SJSA1 (cell line): ENCODE data around the gene GRAMD2A. TPM values are rescaled to one million over a fixed set of nuclear protein-coding genes. Genes with fewer than 3 reads are reported as not detected.
"Not testable (repeated sequence)": the region's sequence is repeated elsewhere in the genome, so short reads cannot be mapped to it uniquely, and the experiment has no call there.

Experiments
- DNase-seq, 2 experiments: peaks; one replicate each; pipeline ENCODE4 v3.0.0-alpha.2; 2015 to 2020; ENCODE audit warnings: low spot score in 2 of 2, low read depth in 1 of 2
- H3K27ac ChIP-seq: fragments of 250-450 bp; sonication (Bioruptor Pico); 2 replicates; pipeline ENCODE4 v1.5.1; 2020; ENCODE audit warnings: mild to moderate bottlenecking, moderate library complexity
- H3K27me3 ChIP-seq: fragments of 250-450 bp; sonication (Bioruptor Pico); replicated peaks from 2 replicates; pipeline ENCODE4 v1.5.1; 2020; ENCODE audit warnings: mild to moderate bottlenecking, moderate library complexity
- H3K36me3 ChIP-seq: fragments of 250-450 bp; sonication (Bioruptor Pico); 2 replicates; pipeline ENCODE4 v1.5.1; 2020; ENCODE audit warnings: mild to moderate bottlenecking
- H3K4me1 ChIP-seq: fragments of 250-450 bp; sonication (Bioruptor Pico); replicated peaks from 2 replicates; pipeline ENCODE4 v1.6.1; 2021; ENCODE audit warnings: mild to moderate bottlenecking
- H3K4me3 ChIP-seq: fragments of 250-450 bp; sonication (Bioruptor Pico); 2 replicates; pipeline ENCODE4 v1.5.1; 2020; ENCODE audit warnings: mild to moderate bottlenecking
- H3K9me3 ChIP-seq: fragments of 250-450 bp; sonication (Bioruptor Pico); replicated peaks from 2 replicates; pipeline ENCODE4 v1.5.1; 2020; ENCODE audit warnings: mild to moderate bottlenecking
- total RNA-seq: library from RNA; depleted of rRNA; stranded (reverse); fragments of >200 nt; shearing (Covaris generic); gene quantifications from 2 replicates; pipeline ENCODE4 v1.2.3, GENCODE V29; 2014

The GRAMD2A gene
- total RNA-seq, 1 experiment from 2014 or later, result not detected

GRCh38 chr15:72173864-72174550 is 23.6 kb downstream of the GRAMD2A start:
- no peak overlapping the region for H3K4me3 ChIP-seq
- H3K36me3 ChIP-seq, result no peaks in the 10 kb centered on the region
- no peaks in the 10 kb centered on the region for H3K4me1 ChIP-seq
- DNase-seq, result no peak
- H3K27ac ChIP-seq, result no peak overlapping the region
- H3K27me3 ChIP-seq, result no peaks in the 10 kb centered on the region
- no peaks in the 10 kb centered on the region for H3K9me3 ChIP-seq

- H3K9me3 ChIP-seq, result no peaks in the 10 kb centered on the region
- H3K36me3 ChIP-seq, result no peaks in the 10 kb centered on the region
- no peaks in the 10 kb centered on the region for H3K4me1 ChIP-seq
- H3K27ac ChIP-seq, result no peak overlapping the region
- no peak for DNase-seq
- H3K27me3 ChIP-seq, result no peaks in the 10 kb centered on the region
- no peak overlapping the region for H3K4me3 ChIP-seq
These were observed 24.2 kb downstream of the GRAMD2A start for GRCh38 chr15:72173401-72173800.

- DNase-seq, result no peak
These were observed 24.8 kb downstream of the GRAMD2A start for GRCh38 chr15:72172796-72173195.

GRCh38 chr15:72171978-72172377 is 25.6 kb downstream of the GRAMD2A start:
- DNase-seq, H3K4me1 ChIP-seq, H3K4me3 ChIP-seq, H3K9me3 ChIP-seq, H3K36me3 ChIP-seq, H3K27me3 ChIP-seq, H3K27ac ChIP-seq: not testable (repeated sequence)

More at GRCh38 chr15:72172796-72173195, 24.8 kb downstream of the GRAMD2A start:
- no peaks in the 10 kb centered on the region for H3K27me3 ChIP-seq
- H3K36me3 ChIP-seq, result no peaks in the 10 kb centered on the region
- H3K27ac ChIP-seq, result no peak overlapping the region
- no peaks in the 10 kb centered on the region for H3K4me1 ChIP-seq
- H3K4me3 ChIP-seq, result no peak overlapping the region
- no peaks in the 10 kb centered on the region for H3K9me3 ChIP-seq

GRCh38 chr15:72170691-72171090 is 26.9 kb downstream of the GRAMD2A start:
- no peak for DNase-seq
- no peaks in the 10 kb centered on the region for H3K9me3 ChIP-seq

GRCh38 chr15:72169921-72170611 is 27.5 kb downstream of the GRAMD2A start:
- H3K9me3 ChIP-seq, result no peaks in the 10 kb centered on the region
- no peak for DNase-seq
- no peak overlapping the region for H3K27ac ChIP-seq
- H3K36me3 ChIP-seq, result no peaks in the 10 kb centered on the region
- H3K4me1 ChIP-seq, result no peaks in the 10 kb centered on the region
- H3K27me3 ChIP-seq, result no peaks in the 10 kb centered on the region
- H3K4me3 ChIP-seq, result no peak overlapping the region

More at GRCh38 chr15:72170691-72171090, 26.9 kb downstream of the GRAMD2A start:
- Histone ChIP-seq H3K36me3 (no peaks in the 10 kb centered on the region), H3K27ac (no peak overlapping the region), H3K4me1 (no peaks in the 10 kb centered on the region), H3K27me3 (no peaks in the 10 kb centered on the region), H3K4me3 (no peak overlapping the region)

GRCh38 chr15:72169236-72169920 is 28.2 kb downstream of the GRAMD2A start:
- H3K4me1 ChIP-seq, result no peaks in the 10 kb centered on the region
- no peaks in the 10 kb centered on the region for H3K9me3 ChIP-seq
- no peak overlapping the region for H3K4me3 ChIP-seq
- no peak for DNase-seq
- H3K27ac ChIP-seq, result no peak overlapping the region
- no peaks in the 10 kb centered on the region for H3K27me3 ChIP-seq
- no peaks in the 10 kb centered on the region for H3K36me3 ChIP-seq

GRCh38 chr15:72168808-72169190 is 28.8 kb downstream of the GRAMD2A start:
- Histone ChIP-seq H3K4me3 (no peak overlapping the region), H3K9me3 (no peaks in the 10 kb centered on the region), H3K27ac (no peak overlapping the region), H3K36me3 (no peaks in the 10 kb centered on the region), H3K4me1 (no peaks in the 10 kb centered on the region), H3K27me3 (no peaks in the 10 kb centered on the region)
- DNase-seq, result no peak

GRCh38 chr15:72168131-72168807 is 29.3 kb downstream of the GRAMD2A start:
- no peaks in the 10 kb centered on the region for H3K4me1 ChIP-seq
- DNase-seq, result no peak
- H3K36me3 ChIP-seq, result no peaks in the 10 kb centered on the region
- H3K27ac ChIP-seq, result no peak overlapping the region
- no peaks in the 10 kb centered on the region for H3K9me3 ChIP-seq
- no peak overlapping the region for H3K4me3 ChIP-seq
- no peaks in the 10 kb centered on the region for H3K27me3 ChIP-seq

- DNase-seq, result no peak
- Histone ChIP-seq H3K27ac (no peak overlapping the region), H3K9me3 (no peaks in the 10 kb centered on the region), H3K4me1 (no peaks in the 10 kb centered on the region), H3K36me3 (no peaks in the 10 kb centered on the region), H3K27me3 (no peaks in the 10 kb centered on the region), H3K4me3 (no peak overlapping the region)
These were observed 30.1 kb downstream of the GRAMD2A start for GRCh38 chr15:72167445-72167844.

- Histone ChIP-seq H3K4me1 (no peaks in the 10 kb centered on the region), H3K4me3 (no peak overlapping the region), H3K36me3 (no peaks in the 10 kb centered on the region), H3K27ac (no peak overlapping the region), H3K9me3 (no peaks in the 10 kb centered on the region), H3K27me3 (no peaks in the 10 kb centered on the region)
- DNase-seq, result no peak
These were observed 30.7 kb downstream of the GRAMD2A start for GRCh38 chr15:72166716-72167417.

- no peaks in the 10 kb centered on the region for H3K27me3 ChIP-seq
- no peaks in the 10 kb centered on the region for H3K9me3 ChIP-seq
- H3K4me1 ChIP-seq, result no peaks in the 10 kb centered on the region
- no peak overlapping the region for H3K27ac ChIP-seq
- no peaks in the 10 kb centered on the region for H3K36me3 ChIP-seq
- DNase-seq, result no peak
- H3K4me3 ChIP-seq, result no peak overlapping the region
These were observed 33.9 kb downstream of the GRAMD2A start for GRCh38 chr15:72163719-72164118.

GRCh38 chr15:72162569-72162968 is 35.0 kb downstream of the GRAMD2A start:
- H3K9me3 ChIP-seq, result no peaks in the 10 kb centered on the region
- no peak overlapping the region for H3K4me3 ChIP-seq
- H3K4me1 ChIP-seq, result no peaks in the 10 kb centered on the region
- H3K27me3 ChIP-seq, result no peaks in the 10 kb centered on the region
- H3K27ac ChIP-seq, result no peak overlapping the region
- DNase-seq, result no peak
- no peaks in the 10 kb centered on the region for H3K36me3 ChIP-seq
